ENCODE results near the gene CHMP4B.

Gene CHMP4B

DNA sequence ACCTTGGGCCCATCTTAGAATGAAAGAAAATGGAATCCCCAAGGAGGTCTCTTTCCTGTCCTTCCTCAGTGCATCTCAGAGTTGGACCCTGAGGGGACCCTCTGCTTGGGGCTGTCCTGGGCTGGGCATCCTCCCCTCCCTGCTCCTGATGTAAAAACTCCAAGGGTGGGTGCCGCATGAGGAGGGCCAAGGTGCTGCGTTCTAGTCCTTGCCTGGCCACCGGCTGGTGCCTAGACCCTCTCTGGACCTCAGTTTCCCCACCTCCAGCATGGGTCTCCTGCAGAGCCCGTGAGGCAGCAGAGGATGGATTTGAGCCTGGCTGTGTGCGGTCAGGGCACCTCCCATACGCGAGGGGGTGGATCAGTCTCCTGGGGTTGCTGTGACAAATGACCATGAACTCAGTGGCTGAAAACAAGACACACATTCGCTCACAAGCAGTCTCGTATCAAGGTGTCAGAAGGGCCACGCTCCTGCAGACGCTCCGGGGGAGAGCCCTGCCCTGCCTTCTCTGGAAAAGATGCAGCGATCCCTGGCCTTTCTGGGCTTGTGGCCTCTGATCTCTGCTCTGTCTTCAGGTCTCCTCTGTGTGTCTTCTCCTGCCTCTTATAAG, 54.7 kb downstream of the CHMP4B start:
- H3K27ac Mint-ChIP-seq, result no peak overlapping the region
- TF ChIP-seq, protein P1, sequence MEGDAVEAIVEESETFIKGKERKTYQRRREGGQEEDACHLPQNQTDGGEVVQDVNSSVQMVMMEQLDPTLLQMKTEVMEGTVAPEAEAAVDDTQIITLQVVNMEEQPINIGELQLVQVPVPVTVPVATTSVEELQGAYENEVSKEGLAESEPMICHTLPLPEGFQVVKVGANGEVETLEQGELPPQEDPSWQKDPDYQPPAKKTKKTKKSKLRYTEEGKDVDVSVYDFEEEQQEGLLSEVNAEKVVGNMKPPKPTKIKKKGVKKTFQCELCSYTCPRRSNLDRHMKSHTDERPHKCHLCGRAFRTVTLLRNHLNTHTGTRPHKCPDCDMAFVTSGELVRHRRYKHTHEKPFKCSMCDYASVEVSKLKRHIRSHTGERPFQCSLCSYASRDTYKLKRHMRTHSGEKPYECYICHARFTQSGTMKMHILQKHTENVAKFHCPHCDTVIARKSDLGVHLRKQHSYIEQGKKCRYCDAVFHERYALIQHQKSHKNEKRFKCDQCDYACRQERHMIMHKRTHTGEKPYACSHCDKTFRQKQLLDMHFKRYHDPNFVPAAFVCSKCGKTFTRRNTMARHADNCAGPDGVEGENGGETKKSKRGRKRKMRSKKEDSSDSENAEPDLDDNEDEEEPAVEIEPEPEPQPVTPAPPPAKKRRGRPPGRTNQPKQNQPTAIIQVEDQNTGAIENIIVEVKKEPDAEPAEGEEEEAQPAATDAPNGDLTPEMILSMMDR (IDR thresholded peaks at IDR 0.05; ENCODE audit: unreplicated experiment in 3 of 3), result no peak
- no peak overlapping the region for H3K4me3 Mint-ChIP-seq
- no peaks in the 10 kb centered on the region for H3K9me3 Mint-ChIP-seq
- H3K4me1 Mint-ChIP-seq, result peaks cover 31% of the 10 kb centered on the region
- peaks cover 19% of the 10 kb centered on the region for H3K27me3 Mint-ChIP-seq (ENCODE audit: low read depth)
- no peaks in the 10 kb centered on the region for H3K36me3 Mint-ChIP-seq (ENCODE audit: low read depth)

DNA sequence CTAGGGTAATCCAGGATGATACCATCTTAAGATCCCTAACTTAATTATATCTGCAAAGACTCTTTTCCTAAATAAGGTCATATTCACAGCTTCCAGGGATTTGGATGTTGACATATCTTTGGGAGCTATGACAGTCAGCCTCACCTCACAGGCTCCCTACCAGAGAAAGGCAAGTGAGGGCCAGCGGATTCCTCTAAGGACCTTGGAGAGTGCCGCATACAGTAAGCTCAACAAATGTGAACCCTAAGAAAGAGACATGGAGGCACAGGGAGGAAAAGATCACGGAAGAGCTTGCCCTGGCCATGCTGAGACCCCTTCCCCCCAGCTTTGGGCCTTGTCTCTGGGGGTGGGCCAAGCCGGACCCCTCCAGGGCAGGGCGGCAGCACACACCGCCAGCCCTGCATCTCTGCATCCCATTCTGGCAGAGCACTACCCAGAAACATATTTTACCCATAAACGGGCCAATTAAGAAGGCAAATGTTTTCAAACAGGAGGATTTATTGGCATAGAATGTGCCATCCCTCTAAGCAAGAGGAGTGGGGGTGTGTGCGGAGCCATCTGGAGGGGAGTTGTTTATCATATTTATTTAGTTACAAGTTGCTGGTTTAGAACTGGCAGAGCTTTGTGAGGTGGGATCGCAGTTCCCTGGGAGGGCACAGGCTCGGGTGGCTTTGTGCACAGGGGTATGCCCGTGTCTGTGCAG, 55.4 kb downstream of the CHMP4B start:
- no peaks in the 10 kb centered on the region for H3K36me3 Mint-ChIP-seq (ENCODE audit: low read depth)
- no peaks in the 10 kb centered on the region for H3K9me3 Mint-ChIP-seq
- H3K4me3 Mint-ChIP-seq, result no peak overlapping the region
- peaks cover 36% of the 10 kb centered on the region for H3K4me1 Mint-ChIP-seq
- TF ChIP-seq, protein P1 (IDR thresholded peaks at IDR 0.05; ENCODE audit: unreplicated experiment in 3 of 3), result no peak
- no peak overlapping the region for H3K27ac Mint-ChIP-seq
- peaks cover 23% of the 10 kb centered on the region for H3K27me3 Mint-ChIP-seq (ENCODE audit: low read depth)

DNA sequence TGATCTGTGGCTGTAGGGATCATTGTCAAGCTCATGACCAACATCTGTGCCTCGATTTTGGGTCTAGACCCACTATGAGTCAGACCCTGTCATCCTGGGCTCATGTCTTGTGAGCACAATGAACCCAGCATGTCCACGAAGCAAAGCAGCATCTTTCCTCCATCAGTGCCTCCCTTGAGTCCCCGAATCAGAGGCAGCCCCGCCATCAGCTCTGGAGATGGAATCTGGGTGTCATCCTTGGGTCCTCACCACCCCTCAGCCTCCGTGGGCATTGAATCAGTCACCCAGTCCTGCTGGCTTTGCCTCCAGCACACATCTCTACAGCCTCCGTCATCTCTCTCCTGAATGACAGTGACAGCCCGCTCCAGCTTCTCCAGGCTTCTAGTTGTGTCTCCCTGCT, 56.9 kb downstream of the CHMP4B start:
- H3K36me3 Mint-ChIP-seq (ENCODE audit: low read depth), result no peaks in the 10 kb centered on the region
- H3K4me3 Mint-ChIP-seq, result no peak overlapping the region
- H3K27ac Mint-ChIP-seq, result peak overlapping the region in 1 of 3 experiments; percentile 18
- peaks cover 21% of the 10 kb centered on the region for H3K27me3 Mint-ChIP-seq (ENCODE audit: low read depth)
- H3K4me1 Mint-ChIP-seq, result peaks cover 35% of the 10 kb centered on the region
- TF ChIP-seq, protein P1 (IDR thresholded peaks at IDR 0.05; ENCODE audit: unreplicated experiment in 3 of 3), result no peak
- H3K9me3 Mint-ChIP-seq, result no peaks in the 10 kb centered on the region

DNA sequence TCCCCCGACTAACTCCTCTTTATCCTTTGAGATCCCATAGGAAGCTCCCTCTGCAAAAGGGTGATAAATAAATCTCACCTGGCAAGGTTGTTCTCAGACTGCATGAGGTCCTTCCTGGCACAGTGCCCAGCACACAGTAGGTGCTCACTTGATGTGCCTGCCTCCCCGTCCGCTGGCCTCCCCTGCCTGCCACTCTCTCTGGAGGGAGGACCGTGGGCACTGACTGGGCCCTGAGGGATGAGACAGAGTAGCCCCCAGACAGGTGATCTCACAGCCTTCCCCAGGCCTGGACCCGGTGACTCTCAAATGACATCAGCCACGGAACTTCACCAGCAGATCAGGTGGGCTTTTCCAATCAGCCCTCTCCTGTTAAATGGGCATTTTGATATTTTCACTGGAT, 57.4 kb downstream of the CHMP4B start:
- H3K9me3 Mint-ChIP-seq, result no peaks in the 10 kb centered on the region
- no peak overlapping the region for H3K4me3 Mint-ChIP-seq
- H3K27ac Mint-ChIP-seq, result peak overlapping the region in 1 of 3 experiments; percentile 18
- H3K36me3 Mint-ChIP-seq (ENCODE audit: low read depth), result no peaks in the 10 kb centered on the region
- peaks cover 21% of the 10 kb centered on the region for H3K27me3 Mint-ChIP-seq (ENCODE audit: low read depth)
- H3K4me1 Mint-ChIP-seq, result peaks cover 30% of the 10 kb centered on the region
- TF ChIP-seq, protein P1 (IDR thresholded peaks at IDR 0.05; ENCODE audit: unreplicated experiment in 3 of 3), result no peak

GRCh38 chr20:33869283-33869682, 58.1 kb downstream of the CHMP4B start:
- TF ChIP-seq, protein P1 (IDR thresholded peaks at IDR 0.05; ENCODE audit: unreplicated experiment in 3 of 3), result no peak
- Mint-ChIP-seq H3K27ac (no peak overlapping the region), H3K27me3 (ENCODE audit: low read depth) (peaks cover 25% of the 10 kb centered on the region), H3K9me3 (no peaks in the 10 kb centered on the region), H3K4me1 (peaks cover 26% of the 10 kb centered on the region), H3K36me3 (ENCODE audit: low read depth) (no peaks in the 10 kb centered on the region), H3K4me3 (no peak overlapping the region)

GRCh38 chr20:33871362-33871761, 60.2 kb downstream of the CHMP4B start:
- peaks cover 21% of the 10 kb centered on the region for H3K4me1 Mint-ChIP-seq
- no peaks in the 10 kb centered on the region for H3K9me3 Mint-ChIP-seq
- H3K27ac Mint-ChIP-seq, result peak overlapping the region in 2 of 3 experiments; percentile 33 to 60
- peaks cover 24% of the 10 kb centered on the region for H3K27me3 Mint-ChIP-seq (ENCODE audit: low read depth)
- TF ChIP-seq, protein P1 (IDR thresholded peaks at IDR 0.05; ENCODE audit: unreplicated experiment in 3 of 3), result no peak
- H3K36me3 Mint-ChIP-seq (ENCODE audit: low read depth), result no peaks in the 10 kb centered on the region
- H3K4me3 Mint-ChIP-seq, result no peak overlapping the region

All from nephron (organoid).